ENCODE data around the gene GMDS.

Gene GMDS

GRCh38 chr6:1735239-1735803, 510.1 kb downstream of the GMDS start:
- no peak for DNase-seq

GRCh38 chr6:1730882-1731281, 514.5 kb downstream of the GMDS start:
- DNase-seq = no peak

DNA sequence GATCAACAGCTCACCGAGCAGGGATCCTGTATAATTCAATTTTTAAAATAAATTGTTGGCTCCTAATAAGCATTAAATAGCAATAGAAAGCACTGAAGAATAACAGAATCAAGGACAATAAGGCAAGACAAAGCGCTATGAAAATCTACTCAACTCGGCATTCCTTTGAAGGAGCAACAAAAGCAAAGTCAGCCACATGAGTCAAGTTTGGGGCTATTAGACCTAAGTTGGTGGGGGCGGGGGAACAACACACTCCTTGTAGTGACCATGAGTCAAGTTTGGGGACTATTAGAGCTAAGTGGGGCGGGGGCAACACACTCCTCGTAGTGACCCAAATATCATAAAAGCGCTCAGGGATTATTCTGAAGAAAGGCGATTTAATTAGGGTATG, 515.7 kb downstream of the GMDS start:
- DNase-seq = no peak

- no peak for DNase-seq
Measured at GRCh38 chr6:1729133-1729749, 516.2 kb downstream of the GMDS start.

DNA sequence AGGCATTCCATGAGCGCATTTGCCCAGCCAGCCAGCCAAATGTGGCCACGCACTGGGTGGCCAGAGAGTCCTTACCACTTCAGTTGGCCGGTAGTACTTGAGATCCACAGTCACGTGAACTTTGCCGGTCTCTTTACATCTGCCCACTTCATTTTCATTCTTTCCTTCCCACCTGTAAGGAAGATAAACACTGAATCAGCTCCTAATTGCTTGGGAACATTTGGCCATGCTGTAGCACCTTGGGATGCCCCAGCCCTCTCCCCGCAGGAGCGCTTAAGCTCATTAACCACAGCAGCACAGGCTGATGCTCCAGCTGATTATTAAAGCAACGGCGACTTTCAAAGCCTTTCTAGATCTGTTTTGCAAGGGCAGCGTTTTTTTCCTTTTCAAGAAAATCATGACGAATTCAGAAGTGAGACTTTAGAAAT, 519.0 kb downstream of the GMDS start:
- DNase-seq = no peak

- no peak for DNase-seq
Measured at GRCh38 chr6:1724616-1725015, 520.8 kb downstream of the GMDS start.

- DNase-seq = no peak
Measured at GRCh38 chr6:1724124-1724523, 521.3 kb downstream of the GMDS start.

DNA sequence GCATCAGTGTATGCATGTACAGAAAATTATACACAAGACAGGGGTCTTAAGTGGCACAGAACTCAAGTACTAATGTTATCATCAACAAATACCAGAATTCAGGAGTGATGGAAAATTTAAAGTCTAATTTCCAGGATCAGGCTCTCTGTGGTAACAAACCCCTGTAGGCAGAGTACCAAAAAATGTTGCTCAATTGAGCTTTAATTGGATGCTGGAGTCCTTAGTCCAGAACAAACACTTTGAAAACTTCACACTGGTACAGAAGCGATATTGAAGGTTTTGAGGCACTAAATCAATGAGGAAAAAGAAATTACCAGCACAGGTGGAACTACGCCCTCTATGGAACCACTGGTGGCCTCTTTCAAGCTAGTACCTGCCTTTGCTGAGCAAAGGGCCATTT, 522.6 kb downstream of the GMDS start:
- no peak for DNase-seq

- DNase-seq = no peak
Measured at GRCh38 chr6:1720620-1721322, 524.6 kb downstream of the GMDS start.

DNA sequence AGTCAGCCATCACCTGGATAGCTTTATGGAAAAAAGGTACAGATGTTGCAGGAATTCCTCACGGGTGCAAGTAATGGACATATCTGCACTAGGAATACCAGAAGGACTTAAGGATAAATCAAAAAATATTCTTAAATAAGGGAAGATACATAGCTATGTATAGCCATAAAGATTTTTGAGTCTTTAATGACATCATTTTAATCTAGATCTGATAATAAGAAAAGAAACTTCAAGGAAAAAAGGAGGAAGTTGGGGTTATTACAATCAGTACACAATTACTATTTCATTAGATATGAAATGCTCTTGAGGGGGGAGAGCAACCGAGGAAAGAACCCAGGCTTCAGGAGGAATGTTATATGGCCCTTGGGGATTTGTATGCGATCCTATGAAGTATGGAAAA, 525.5 kb downstream of the GMDS start:
- DNase-seq = no peak

DNA sequence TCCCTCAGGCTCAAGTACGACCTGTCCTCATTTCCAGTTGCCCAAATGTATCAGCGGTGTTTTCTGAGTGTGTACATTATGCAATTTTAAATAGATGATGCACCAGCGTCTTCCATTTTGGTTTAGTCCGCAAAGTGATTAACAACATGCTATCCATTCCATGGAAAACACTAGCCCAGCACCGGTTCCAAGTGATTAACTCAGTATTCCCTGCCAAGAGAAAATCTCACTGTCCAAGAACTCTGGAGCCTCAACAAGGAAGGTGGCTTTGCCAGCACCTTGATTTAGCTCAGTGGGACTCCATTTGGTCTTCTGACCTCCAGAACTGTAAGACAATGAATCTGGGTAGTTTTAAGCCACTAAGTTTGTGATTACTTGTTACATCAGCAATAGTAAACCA, 528.5 kb downstream of the GMDS start:
- no peak for DNase-seq

GRCh38 chr6:1716396-1716795, 529.0 kb downstream of the GMDS start:
- DNase-seq = no peak

DNA sequence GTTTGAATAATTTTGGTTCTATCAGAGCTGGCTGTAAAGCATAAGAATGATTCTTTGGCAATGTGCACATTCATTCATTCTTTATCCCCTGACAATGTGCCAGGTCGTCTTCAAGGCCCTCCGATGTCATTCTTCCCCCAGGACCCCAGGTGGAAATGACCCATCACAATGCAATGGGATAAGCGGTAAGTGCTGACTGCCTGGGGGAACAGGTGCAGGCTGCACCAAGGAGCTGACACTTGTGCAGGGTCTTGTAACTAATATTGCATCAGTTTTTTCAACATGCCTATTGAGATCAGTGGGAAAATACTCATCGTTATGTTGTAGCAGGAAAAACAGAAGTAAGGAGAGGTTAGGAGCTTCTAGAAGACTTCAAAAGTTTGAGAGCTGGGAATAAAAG, 530.1 kb downstream of the GMDS start:
- DNase-seq = no peak

- no peak for DNase-seq
Measured at GRCh38 chr6:1714654-1715053, 530.8 kb downstream of the GMDS start.

DNA sequence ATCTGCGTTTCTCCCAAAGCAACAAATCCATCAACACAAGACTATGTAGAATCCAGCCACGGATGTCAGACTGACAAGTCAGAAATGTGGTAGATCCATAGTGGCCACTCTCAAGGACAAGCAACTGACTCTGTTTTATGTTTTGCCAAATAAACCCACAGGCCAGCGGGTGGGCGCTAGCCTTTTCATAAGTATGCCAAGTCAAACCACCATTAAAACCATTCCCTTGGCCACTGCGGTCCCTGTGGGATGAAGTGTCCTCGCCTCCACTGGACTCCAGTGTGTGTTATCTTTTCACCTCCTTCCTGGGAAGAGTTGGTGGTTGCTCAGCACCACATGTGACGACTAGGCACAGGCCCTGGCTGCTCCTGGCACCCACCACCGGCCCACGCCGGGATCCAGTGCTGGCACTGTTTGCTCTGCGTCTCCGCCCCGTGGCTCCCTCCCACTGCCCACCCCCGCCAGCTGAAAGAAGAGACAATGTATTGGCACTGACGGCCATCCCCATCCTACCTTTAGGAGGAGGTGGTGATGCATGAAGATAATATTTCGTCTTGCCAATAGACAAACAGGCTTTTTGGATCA, 532.3 kb downstream of the GMDS start:
- no peak for DNase-seq

GRCh38 chr6:1712451-1712850, 533.0 kb downstream of the GMDS start:
- DNase-seq = no peak

- no peak for DNase-seq
Measured at GRCh38 chr6:1711136-1711535, 534.3 kb downstream of the GMDS start.

- DNase-seq = no peak
Measured at GRCh38 chr6:1709234-1709641, 536.2 kb downstream of the GMDS start.

GRCh38 chr6:1708820-1709219, 536.6 kb downstream of the GMDS start:
- DNase-seq = no peak

- DNase-seq = no peak
Measured at GRCh38 chr6:1708122-1708521, 537.3 kb downstream of the GMDS start.

DNA sequence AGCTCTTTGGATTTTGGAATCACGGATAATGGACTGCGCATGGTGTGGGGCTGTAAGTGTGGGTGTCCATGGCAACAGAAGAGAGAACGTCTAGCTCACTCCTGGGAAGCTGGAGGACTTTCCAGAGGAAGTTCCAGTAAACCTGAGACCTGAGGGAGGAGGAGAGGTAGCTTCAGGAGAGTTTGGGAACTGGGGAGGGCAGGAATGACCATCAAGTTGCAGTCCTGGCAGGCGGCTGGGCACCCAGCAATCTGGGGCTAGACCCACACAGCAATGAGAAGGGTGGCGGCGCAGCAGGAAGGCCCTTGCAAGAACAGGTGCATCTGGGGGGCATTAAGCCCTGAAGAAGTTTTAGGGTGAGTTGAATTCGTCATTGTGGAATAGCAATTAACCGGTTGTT, 539.8 kb downstream of the GMDS start:
- no peak for DNase-seq

DNA sequence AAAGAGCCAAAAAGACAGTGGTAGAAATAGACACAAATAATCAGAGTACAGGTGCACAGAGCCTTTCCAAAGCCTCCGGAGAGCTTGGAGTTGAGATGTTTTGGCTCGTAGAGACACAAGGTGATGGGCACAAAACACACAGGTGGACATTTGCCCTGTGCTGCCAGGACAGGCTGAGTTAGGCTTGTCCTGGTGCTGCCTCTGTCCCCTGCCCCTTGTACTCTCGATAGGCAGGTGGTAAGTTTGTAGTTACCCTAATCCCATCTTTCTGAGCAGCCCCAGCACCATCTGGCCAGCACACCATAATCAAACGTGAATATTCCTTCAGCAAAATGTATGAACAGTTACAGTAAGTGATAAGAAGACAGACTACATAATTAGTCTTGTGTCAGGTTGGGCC, 540.2 kb downstream of the GMDS start:
- no peak for DNase-seq

DNA sequence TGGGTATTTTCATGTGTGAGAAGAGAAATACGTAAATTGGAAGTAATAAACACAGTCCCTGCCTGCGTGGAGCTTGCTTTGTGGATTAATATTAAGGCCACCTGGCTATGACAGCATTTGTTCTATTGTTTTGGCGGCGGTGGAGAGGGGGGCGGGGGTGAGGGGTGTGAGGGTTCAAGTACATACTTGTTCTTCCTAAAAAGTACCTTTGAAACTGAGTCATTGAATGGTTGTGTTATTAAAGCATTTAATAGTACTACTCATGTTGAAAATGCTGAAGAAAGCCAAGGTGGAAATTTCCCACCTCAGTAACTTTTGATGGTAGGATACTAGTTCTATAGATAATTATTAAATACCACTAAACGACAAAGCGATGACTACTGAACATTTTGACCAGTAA, 540.7 kb downstream of the GMDS start:
- no peak for DNase-seq

DNA sequence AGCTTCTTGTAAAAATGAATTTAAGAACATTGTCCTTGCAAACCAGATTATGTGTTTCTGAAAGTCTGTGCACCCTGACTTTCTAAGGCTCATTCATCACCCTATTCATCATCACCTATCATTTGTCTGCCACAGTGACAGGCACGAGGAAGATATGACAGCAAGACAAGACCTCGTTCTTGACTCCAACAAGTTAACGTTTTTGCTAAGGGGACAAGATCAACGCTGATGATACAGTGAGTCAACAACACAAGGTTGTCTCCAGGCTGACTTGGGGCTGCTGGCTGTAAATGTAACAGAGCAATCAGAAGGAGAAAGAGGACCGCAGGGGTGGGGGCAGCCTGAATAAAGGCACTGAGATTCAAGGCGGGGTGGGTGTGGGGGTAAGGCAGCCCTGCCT, 541.5 kb downstream of the GMDS start:
- no peak for DNase-seq

Measured in C1 segment of cervical spinal cord (tissue), 14 donors.